Kidney epithelial cell (primary cell): ENCODE measurements around the gene PRRC2C. TPM values are rescaled to one million over a fixed set of nuclear protein-coding genes. Genes with fewer than 3 reads are reported as not detected.

Experiments
- DNase-seq: peaks from one replicate; pipeline ENCODE4 v3.0.0-alpha.2; 2010; ENCODE audit warnings: low read depth
- H3K27me3 ChIP-seq: 2 replicates; pipeline ENCODE4 v1.6.0; 2011; ENCODE audit warnings: low read length; ENCODE audit not compliant: control insufficient read depth, insufficient read depth
- H3K36me3 ChIP-seq: 2 replicates; pipeline ENCODE4 v1.5.1; 2011; ENCODE audit warnings: low read length; ENCODE audit not compliant: control insufficient read depth, insufficient read depth
- H3K4me3 ChIP-seq: 2 replicates; pipeline ENCODE4 v1.5.1; 2011; ENCODE audit warnings: low read depth, mild to moderate bottlenecking, control low read depth, low read length
- total RNA-seq: library from RNA; depleted of rRNA; stranded (reverse); fragments of >200 nt; gene quantifications from 2 replicates; pipeline ENCODE4 v1.2.3, GENCODE V29; 2015
- TF ChIP-seq, protein P1 (sequence below): IDR thresholded peaks from 2 replicates; pipeline ENCODE4 v1.5.1; 2011; ENCODE audit warnings: mild to moderate bottlenecking, moderate library complexity, low read length, control low read depth, inconsistent platforms; ENCODE audit not compliant: insufficient read depth, poor library complexity, severe bottlenecking

The PRRC2C gene
- total RNA-seq, 1 donor from 2014 or later: 95.3 TPM

- H3K4me3 ChIP-seq: no peak overlapping the region
- no peak for DNase-seq
- H3K27me3 ChIP-seq: no peaks in the 10 kb centered on the region
- TF ChIP-seq, protein P1, sequence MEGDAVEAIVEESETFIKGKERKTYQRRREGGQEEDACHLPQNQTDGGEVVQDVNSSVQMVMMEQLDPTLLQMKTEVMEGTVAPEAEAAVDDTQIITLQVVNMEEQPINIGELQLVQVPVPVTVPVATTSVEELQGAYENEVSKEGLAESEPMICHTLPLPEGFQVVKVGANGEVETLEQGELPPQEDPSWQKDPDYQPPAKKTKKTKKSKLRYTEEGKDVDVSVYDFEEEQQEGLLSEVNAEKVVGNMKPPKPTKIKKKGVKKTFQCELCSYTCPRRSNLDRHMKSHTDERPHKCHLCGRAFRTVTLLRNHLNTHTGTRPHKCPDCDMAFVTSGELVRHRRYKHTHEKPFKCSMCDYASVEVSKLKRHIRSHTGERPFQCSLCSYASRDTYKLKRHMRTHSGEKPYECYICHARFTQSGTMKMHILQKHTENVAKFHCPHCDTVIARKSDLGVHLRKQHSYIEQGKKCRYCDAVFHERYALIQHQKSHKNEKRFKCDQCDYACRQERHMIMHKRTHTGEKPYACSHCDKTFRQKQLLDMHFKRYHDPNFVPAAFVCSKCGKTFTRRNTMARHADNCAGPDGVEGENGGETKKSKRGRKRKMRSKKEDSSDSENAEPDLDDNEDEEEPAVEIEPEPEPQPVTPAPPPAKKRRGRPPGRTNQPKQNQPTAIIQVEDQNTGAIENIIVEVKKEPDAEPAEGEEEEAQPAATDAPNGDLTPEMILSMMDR: no peak
- H3K36me3 ChIP-seq: no peaks in the 10 kb centered on the region
These were observed 156.9 kb downstream of the PRRC2C start for GRCh38 chr1:171642197-171642596.

Other genes with a start within 250 kb of the PRRC2C start
- gene FMO1, start 237.0 kb upstream of the PRRC2C start, total RNA-seq: not detected in 2 replicates
- 0.84 and 1.8 TPM in 2 replicates for gene FMO4, start 171.3 kb upstream of the PRRC2C start, total RNA-seq
- gene MYOCOS, start 136.7 kb downstream of the PRRC2C start, total RNA-seq: not detected in 2 replicates
- not detected in 2 replicates for gene MYOC, start 167.2 kb downstream of the PRRC2C start, total RNA-seq